B cell (primary cell): ENCODE results near the gene METTL4. TPM values are rescaled to one million over a fixed set of nuclear protein-coding genes. Genes with fewer than 3 reads are reported as not detected.

Source experiments
- ATAC-seq: fragments of 200-7000 bp; cut with Tn5 transposase; one replicate; pipeline ENCODE4 v1.10.0; 2021; ENCODE audit warnings: low read depth, mild to moderate bottlenecking, moderate number of reproducible peaks, moderate library complexity
- CTCF ChIA-PET: fragments of 350-600 bp; sonication (Branson Sonifier 250); formaldehyde crosslinking; loops from one replicate; lab custom pipeline; 2021; ENCODE audit warnings: antibody characterized with exemption, inconsistent platforms; lab: Charles Lee
- POLR2A ChIA-PET: fragments of 350-600 bp; sonication (Branson Sonifier 250); formaldehyde crosslinking; loops from one replicate; lab custom pipeline; 2021; ENCODE audit warnings: antibody characterized with exemption; lab: Charles Lee
- DNase-seq: peaks from one replicate; pipeline ENCODE4 v3.0.0; 2013
- H2AFZ ChIP-seq: 2 replicates; pipeline ENCODE4 v1.6.1; 2012; ENCODE audit warnings: mild to moderate bottlenecking, low read depth, low read length; ENCODE audit not compliant: insufficient read depth, poor library complexity, severe bottlenecking
- H3K27ac ChIP-seq, 2 donors: 1 replicate in 1 of 2; 2 replicates in 1 of 2; pipeline ENCODE4 v1.5.1; 2012 to 2013; ENCODE audit warnings: low read length in 2 of 2, mild to moderate bottlenecking in 2 of 2, moderate library complexity in 1 of 2
- H3K27me3 ChIP-seq, 4 experiments: fragments of 200-600 bp in 1 of 4; sonication (generic) in 1 of 4; replicated peaks in 1 of 4; 1 replicate in 2 of 4; 2 replicates in 2 of 4; pipeline versions ENCODE4 v1.6.1 to v1.7.0; 2013 to 2016; ENCODE audit warnings: low read length in 3 of 4, mild to moderate bottlenecking in 2 of 4, mixed read lengths in 1 of 4, moderate library complexity in 1 of 4; ENCODE audit not compliant: insufficient read depth in 4 of 4, control insufficient read depth in 3 of 4; ENCODE audit errors: control extremely low read depth in 1 of 4
- H3K36me3 ChIP-seq, 2 experiments: replicated peaks in 1 of 2; 1 replicate in 1 of 2; 2 replicates in 1 of 2; pipeline versions ENCODE4 v1.6.1 to v1.7.1; 2013; ENCODE audit warnings: low read length in 1 of 2; ENCODE audit not compliant: insufficient read depth in 2 of 2, control insufficient read depth in 1 of 2; ENCODE audit errors: control extremely low read depth in 1 of 2, extremely low read depth in 1 of 2
- H3K4me1 ChIP-seq, 2 donors: fragments of 200-600 bp in 1 of 2; sonication (generic) in 1 of 2; 1 replicate in 1 of 2; 2 replicates in 1 of 2; pipeline versions ENCODE4 v1.5.1 to v1.6.1; 2013 to 2017; ENCODE audit warnings: low read length in 2 of 2; ENCODE audit not compliant: control insufficient read depth in 2 of 2, insufficient read depth in 2 of 2
- H3K4me2 ChIP-seq: replicated peaks from 2 replicates; pipeline ENCODE3; 2012; ENCODE audit warnings: mild to moderate bottlenecking, low read depth, low read length; ENCODE audit not compliant: poor library complexity, severe bottlenecking
- H3K4me3 ChIP-seq, 5 experiments: fragments of 200-600 bp in 1 of 5; sonication (generic) in 1 of 5; 1 replicate in 3 of 5; 2 replicates in 2 of 5; pipeline versions ENCODE4 v1.5.1 to v1.7.0; 2011 to 2016; ENCODE audit warnings: low read length in 4 of 5, mild to moderate bottlenecking in 4 of 5, low read depth in 2 of 5, control low read depth in 1 of 5, moderate library complexity in 1 of 5; ENCODE audit not compliant: insufficient read depth in 1 of 5; ENCODE audit errors: control extremely low read depth in 1 of 5, extremely low read depth in 1 of 5
- H3K79me2 ChIP-seq: fragments of 200-600 bp; sonication (generic); one replicate; pipeline ENCODE4 v1.6.0; 2016; ENCODE audit warnings: low read length; ENCODE audit not compliant: control insufficient read depth, insufficient read depth
- H3K9ac ChIP-seq: fragments of 200-600 bp; sonication (generic); 2 replicates; pipeline ENCODE4 v1.6.1; 2017; ENCODE audit warnings: mild to moderate bottlenecking, low read length, moderate library complexity
- H3K9me3 ChIP-seq, 3 donors: one replicate each; pipeline versions ENCODE4 v1.6.1 to v1.7.1; 2013; ENCODE audit warnings: low read length in 2 of 3; ENCODE audit not compliant: control insufficient read depth in 2 of 3, insufficient read depth in 1 of 3; ENCODE audit errors: control extremely low read depth in 1 of 3
- H4K20me1 ChIP-seq: 2 replicates; pipeline ENCODE4 v1.6.0; 2012; ENCODE audit warnings: mild to moderate bottlenecking, low read length; ENCODE audit not compliant: insufficient read depth, control insufficient read depth, poor library complexity, severe bottlenecking
- H3K27ac Mint-ChIP-seq: one replicate; pipeline ENCODE4 v1.8.0; 2021; ENCODE audit warnings: mixed read lengths
- H3K27me3 Mint-ChIP-seq: one replicate; pipeline ENCODE4 v1.8.0; 2021; ENCODE audit warnings: mixed read lengths
- H3K4me1 Mint-ChIP-seq: one replicate; pipeline ENCODE4 v1.8.0; 2021; ENCODE audit warnings: mixed read lengths
- H3K4me3 Mint-ChIP-seq: one replicate; pipeline ENCODE4 v1.8.0; 2021; ENCODE audit warnings: mixed read lengths
- H3K9me3 Mint-ChIP-seq: one replicate; pipeline ENCODE4 v1.8.0; 2022; ENCODE audit warnings: mixed read lengths; ENCODE audit not compliant: insufficient read depth
- EZH2 ChIP-seq: IDR thresholded peaks from 2 replicates; pipeline ENCODE4 v1.6.1; 2012; ENCODE audit warnings: borderline replicate concordance, low read depth, mild to moderate bottlenecking, moderate library complexity, low read length; ENCODE audit not compliant: insufficient read depth, poor library complexity, severe bottlenecking
- WGBS: methylation state at CpG from one replicate; pipeline ENCODE4 v1.1.5; 2013; ENCODE audit warnings: missing lambda C conversion rate; ENCODE audit not compliant: insufficient coverage; 5-methylcytosine and 5-hydroxymethylcytosine counted together
- intact Hi-C: fragments of 100-400 bp; cut with micrococcal nuclease; formaldehyde crosslinking; loops from one replicate; pipeline ENCODE4 v1.10.0; 2022
- polyA plus RNA-seq: library from polyadenylated mRNA; depleted of rRNA; stranded (reverse); fragments of >200 nt; gene quantifications from 2 replicates; pipeline ENCODE4 v1.2.3, GENCODE V29; 2012
- total RNA-seq, 2 donors: library from RNA; stranded (reverse); fragments of 120-200 nt in 1 of 2; gene quantifications; 1 replicate in 1 of 2; 2 replicates in 1 of 2; pipeline versions ENCODE4 v1.2.3 to v1.2.4, GENCODE V29; 2013 to 2022
- TF ChIP-seq, protein P1 (sequence below): fragments of 200-600 bp; IDR thresholded peaks from one replicate; pipeline ENCODE4 v1.8.0; 2022; ENCODE audit warnings: antibody characterized with exemption, mild to moderate bottlenecking

The METTL4 gene
- total and polyA plus RNA-seq, 2 donors (not counting 1 experiment from before 2014, with no cell fraction given) = 12.9 to 31.6 TPM

DNA sequence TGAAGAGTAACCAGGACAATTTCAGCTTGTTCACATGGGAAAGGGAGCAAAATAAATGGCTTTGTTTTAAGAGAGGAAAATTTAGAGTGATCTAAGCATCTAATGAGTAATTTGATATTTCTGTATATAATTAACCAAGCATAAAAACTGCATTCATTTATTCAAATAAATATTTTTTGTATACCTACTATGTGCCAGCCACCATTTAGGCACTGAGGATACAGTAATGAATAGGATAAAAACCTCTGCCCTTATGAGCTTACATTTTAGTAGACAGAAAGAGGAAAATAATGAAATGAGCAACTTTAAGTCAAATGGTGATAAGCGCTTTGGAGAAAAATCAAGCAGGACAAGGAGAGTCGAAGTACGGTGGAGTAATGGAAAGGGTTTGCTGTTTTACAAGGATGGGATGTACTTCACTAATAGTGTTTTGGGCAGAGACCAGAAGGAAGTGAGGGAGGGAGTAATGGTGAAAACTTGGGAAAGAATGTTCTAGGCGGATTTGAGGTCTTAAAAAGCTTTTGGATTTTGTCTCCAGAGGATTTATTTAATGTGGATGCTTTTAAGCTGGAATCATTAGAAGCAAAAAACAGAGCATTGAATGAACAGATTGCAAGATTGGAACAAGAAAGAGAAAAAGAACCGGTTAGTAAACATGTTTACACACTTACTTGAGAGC lies 17.5 kb upstream of the METTL4 start:
- intact Hi-C loops = no loop called here
- WGBS = 99% methylated on average over 4 of the region's 5 CpGs
- no peak overlapping the region for H3K4me3 Mint-ChIP-seq

DNA sequence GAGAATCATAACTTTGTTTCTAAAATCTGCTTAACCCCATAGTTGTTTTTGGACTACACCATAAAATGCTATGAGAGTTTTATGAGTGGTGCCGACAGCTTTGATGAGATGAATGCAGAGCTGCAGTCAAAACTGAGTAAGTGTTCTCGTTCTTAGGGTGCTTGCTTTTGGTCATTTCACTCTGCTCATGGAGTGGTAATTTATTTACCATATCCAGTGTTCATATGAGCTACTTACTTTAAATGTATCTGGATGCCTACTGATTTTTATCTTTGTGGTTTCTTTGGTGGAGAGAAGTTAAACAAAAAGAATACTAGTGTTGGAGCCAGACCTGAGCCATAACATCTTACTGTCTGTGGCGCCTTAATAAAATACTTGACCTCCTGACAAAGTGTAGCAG lies 16.5 kb upstream of the METTL4 start:
- H3K27ac ChIP-seq = no peak overlapping the region
- H3K4me2 ChIP-seq = no peak overlapping the region

More for the DNA sequence above, 17.5 kb upstream of the METTL4 start:
- H4K20me1 ChIP-seq = no peaks in the 10 kb centered on the region
- Mint-ChIP-seq H3K9me3 (no peaks in the 10 kb centered on the region), H3K27me3 (no peaks in the 10 kb centered on the region), H3K27ac (no peak overlapping the region), H3K4me1 (peaks cover 29% of the 10 kb centered on the region)
- no peaks in the 10 kb centered on the region for H3K9me3 ChIP-seq
- H3K4me2 ChIP-seq = peak overlapping the region; percentile 57
- no peaks in the 10 kb centered on the region for H3K36me3 ChIP-seq
- H3K4me3 ChIP-seq = no peak overlapping the region
- DNase-seq (no peak), ATAC-seq (no peak)
- H3K79me2 ChIP-seq = no peaks in the 10 kb centered on the region
- H3K27ac ChIP-seq = peak overlapping the region in 1 of 2 donors; percentile 20
- TF ChIP-seq, protein P1, sequence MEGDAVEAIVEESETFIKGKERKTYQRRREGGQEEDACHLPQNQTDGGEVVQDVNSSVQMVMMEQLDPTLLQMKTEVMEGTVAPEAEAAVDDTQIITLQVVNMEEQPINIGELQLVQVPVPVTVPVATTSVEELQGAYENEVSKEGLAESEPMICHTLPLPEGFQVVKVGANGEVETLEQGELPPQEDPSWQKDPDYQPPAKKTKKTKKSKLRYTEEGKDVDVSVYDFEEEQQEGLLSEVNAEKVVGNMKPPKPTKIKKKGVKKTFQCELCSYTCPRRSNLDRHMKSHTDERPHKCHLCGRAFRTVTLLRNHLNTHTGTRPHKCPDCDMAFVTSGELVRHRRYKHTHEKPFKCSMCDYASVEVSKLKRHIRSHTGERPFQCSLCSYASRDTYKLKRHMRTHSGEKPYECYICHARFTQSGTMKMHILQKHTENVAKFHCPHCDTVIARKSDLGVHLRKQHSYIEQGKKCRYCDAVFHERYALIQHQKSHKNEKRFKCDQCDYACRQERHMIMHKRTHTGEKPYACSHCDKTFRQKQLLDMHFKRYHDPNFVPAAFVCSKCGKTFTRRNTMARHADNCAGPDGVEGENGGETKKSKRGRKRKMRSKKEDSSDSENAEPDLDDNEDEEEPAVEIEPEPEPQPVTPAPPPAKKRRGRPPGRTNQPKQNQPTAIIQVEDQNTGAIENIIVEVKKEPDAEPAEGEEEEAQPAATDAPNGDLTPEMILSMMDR = no peak
- TF ChIP-seq EZH2 = no peak
- H3K4me1 ChIP-seq = peaks cover 20 to 22% of the 10 kb centered on the region in 2 donors
- ChIA-PET POLR2A (no interaction called here), CTCF (interaction anchor here (0.7 to 2.2 kb wide), 7 partner anchors 15 to 1749 kb away, joined by 3 to 6 read pairs (median 3); no protein-coding TSS in a partner anchor)
- H3K27me3 ChIP-seq = no peaks in the 10 kb centered on the region
- no peak overlapping the region for H3K9ac ChIP-seq
- H2AFZ ChIP-seq = peak overlapping the region; percentile 21

More for the DNA sequence above, 16.5 kb upstream of the METTL4 start:
- Histone ChIP-seq H3K27me3 (no peaks in the 10 kb centered on the region), H3K4me1 (peaks cover 20 to 22% of the 10 kb centered on the region in 2 donors), H3K36me3 (no peaks in the 10 kb centered on the region), H3K79me2 (no peaks in the 10 kb centered on the region), H3K9me3 (no peaks in the 10 kb centered on the region), H2AFZ (no peak overlapping the region), H3K4me3 (no peak overlapping the region), H3K9ac (no peak overlapping the region), H4K20me1 (no peaks in the 10 kb centered on the region)
- Mint-ChIP-seq H3K27me3 (no peaks in the 10 kb centered on the region), H3K27ac (no peak overlapping the region), H3K9me3 (no peaks in the 10 kb centered on the region), H3K4me3 (no peak overlapping the region), H3K4me1 (peaks cover 29% of the 10 kb centered on the region)
- no peak for ATAC-seq
- POLR2A ChIA-PET = interaction anchor here (0.6 kb wide), 1 partner anchor 83 kb away, joined by 4 read pairs; no protein-coding TSS in a partner anchor
- intact Hi-C loops = no loop called here
- TF ChIP-seq, protein P1 = no peak
- TF ChIP-seq EZH2 = no peak
- DNase-seq = no peak
- WGBS = no CpG with 5 or more reads among the region's 3 CpGs
- CTCF ChIA-PET = interaction anchor here (1.3 kb wide), 1 partner anchor 49 kb away, joined by 3 read pairs; no protein-coding TSS in a partner anchor
